Measurements from ENCODE around the gene CCND2. TPM values are rescaled to one million over a fixed set of nuclear protein-coding genes. Genes with fewer than 3 reads are reported as not detected.

Gene CCND2
- total RNA-seq, 1 experiment from 2014 or later, result 70.9 TPM

DNA sequence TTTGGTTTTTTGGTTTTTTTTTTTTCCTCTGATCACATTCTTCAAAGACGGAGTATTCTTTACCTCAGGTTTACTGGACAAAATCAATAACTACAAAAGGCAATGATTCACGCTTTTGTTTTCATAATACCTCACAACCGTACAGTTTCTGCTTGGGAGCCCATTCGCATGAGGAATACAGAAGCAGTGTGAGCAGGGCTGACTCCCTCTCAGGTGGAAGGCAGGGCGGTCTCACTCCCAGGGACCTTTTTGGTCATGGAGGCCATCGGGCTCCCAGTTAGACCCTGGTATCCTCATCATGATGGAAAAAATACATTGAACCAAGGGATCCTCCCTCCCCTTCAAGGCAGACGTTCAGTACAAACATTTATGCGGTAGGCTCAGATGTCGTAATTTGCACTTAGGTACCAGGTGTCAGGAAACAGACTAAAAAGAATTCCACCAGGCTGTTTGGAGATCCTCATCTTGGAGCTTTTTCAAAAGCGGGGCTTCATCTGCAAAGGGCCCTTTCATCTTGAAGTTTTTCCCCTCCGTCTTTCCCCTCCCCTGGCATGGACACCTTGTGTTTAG lies 28.5 kb downstream of the CCND2 start:
- H3K36me3 Mint-ChIP-seq (ENCODE audit: insufficient read depth, unreplicated experiment), result peaks cover 57% of the 10 kb centered on the region
- H3K27me3 Mint-ChIP-seq (ENCODE audit: insufficient read depth, unreplicated experiment), result peaks cover 22% of the 10 kb centered on the region
- H3K27ac Mint-ChIP-seq (ENCODE audit: low read depth, unreplicated experiment), result no peak overlapping the region
- TF ChIP-seq, protein P1, sequence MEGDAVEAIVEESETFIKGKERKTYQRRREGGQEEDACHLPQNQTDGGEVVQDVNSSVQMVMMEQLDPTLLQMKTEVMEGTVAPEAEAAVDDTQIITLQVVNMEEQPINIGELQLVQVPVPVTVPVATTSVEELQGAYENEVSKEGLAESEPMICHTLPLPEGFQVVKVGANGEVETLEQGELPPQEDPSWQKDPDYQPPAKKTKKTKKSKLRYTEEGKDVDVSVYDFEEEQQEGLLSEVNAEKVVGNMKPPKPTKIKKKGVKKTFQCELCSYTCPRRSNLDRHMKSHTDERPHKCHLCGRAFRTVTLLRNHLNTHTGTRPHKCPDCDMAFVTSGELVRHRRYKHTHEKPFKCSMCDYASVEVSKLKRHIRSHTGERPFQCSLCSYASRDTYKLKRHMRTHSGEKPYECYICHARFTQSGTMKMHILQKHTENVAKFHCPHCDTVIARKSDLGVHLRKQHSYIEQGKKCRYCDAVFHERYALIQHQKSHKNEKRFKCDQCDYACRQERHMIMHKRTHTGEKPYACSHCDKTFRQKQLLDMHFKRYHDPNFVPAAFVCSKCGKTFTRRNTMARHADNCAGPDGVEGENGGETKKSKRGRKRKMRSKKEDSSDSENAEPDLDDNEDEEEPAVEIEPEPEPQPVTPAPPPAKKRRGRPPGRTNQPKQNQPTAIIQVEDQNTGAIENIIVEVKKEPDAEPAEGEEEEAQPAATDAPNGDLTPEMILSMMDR (IDR thresholded peaks at IDR 0.05; ENCODE audit: unreplicated experiment), result no peak
- ChIA-PET CTCF (no interaction called here), POLR2A (no interaction called here)
- BruUV-seq (replicated peaks), result no TSS peak
- intact Hi-C loops (cut with micrococcal nuclease), result no loop called here
- no peaks in the 10 kb centered on the region for H3K9me3 Mint-ChIP-seq (ENCODE audit: unreplicated experiment)
- H3K4me3 Mint-ChIP-seq (ENCODE audit: unreplicated experiment), result no peak overlapping the region
- no peaks in the 10 kb centered on the region for H3K4me1 Mint-ChIP-seq (ENCODE audit: insufficient read depth, unreplicated experiment)
- no peak for DNase-seq (ENCODE audit: unreplicated experiment)

DNA sequence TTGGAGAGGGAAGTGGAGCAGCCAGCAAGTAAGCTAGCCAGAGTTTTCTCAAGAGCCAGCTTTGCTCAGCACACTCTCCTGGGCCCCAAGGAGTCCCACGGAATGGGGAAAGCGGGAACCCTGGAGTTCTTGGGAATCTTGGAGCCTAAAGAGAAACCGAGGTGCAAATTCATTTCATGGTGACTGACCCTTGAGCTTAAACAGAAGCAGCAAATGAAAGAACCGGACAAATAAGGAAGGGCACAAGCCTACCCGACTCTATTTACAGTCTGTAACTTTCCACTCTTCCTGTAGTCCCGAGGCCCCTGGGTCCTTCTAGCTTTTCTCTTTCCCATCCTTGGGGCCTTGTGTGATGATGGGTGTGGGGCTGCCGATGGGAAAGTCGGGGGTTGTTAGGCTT lies 29.3 kb downstream of the CCND2 start:
- no peak for DNase-seq (ENCODE audit: unreplicated experiment)
- Mint-ChIP-seq H3K9me3 (ENCODE audit: unreplicated experiment) (no peaks in the 10 kb centered on the region), H3K4me3 (ENCODE audit: unreplicated experiment) (no peak overlapping the region), H3K36me3 (ENCODE audit: insufficient read depth, unreplicated experiment) (peaks cover 54% of the 10 kb centered on the region), H3K27me3 (ENCODE audit: insufficient read depth, unreplicated experiment) (peaks cover 22% of the 10 kb centered on the region), H3K4me1 (ENCODE audit: insufficient read depth, unreplicated experiment) (peaks cover 3% of the 10 kb centered on the region), H3K27ac (ENCODE audit: low read depth, unreplicated experiment) (no peak overlapping the region)
- CTCF ChIA-PET, result interaction anchor here (1.0 to 2.6 kb wide), 2 partner anchors 10 to 25 kb away, joined by 3 to 16 read pairs; no protein-coding TSS in a partner anchor
- intact Hi-C loops (cut with micrococcal nuclease), result no loop called here
- BruUV-seq (replicated peaks), result no TSS peak
- POLR2A ChIA-PET, result interaction anchor here (1.3 kb wide), 1 partner anchor 27 kb away, joined by 3 read pairs; no protein-coding TSS in a partner anchor
- TF ChIP-seq, protein P1 (IDR thresholded peaks at IDR 0.05; ENCODE audit: unreplicated experiment), result no peak

DNA sequence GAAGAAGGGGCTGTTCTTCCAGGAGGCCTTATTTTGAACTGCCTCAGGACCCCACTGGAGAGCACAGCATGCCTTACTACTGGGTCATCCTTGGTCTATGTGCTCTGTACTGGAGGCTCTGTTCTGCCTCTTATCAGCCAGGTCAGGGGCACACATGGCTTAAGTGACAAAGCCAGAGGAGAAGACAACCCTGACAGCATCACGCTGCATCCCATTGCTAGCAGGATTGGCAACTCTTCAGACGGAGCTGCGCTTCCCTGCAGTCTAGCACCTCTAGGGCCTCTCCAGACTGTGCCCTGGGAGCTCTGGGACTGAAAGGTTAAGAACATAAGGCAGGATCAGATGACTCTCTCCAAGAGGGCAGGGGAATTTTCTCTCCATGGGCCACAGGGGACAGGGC lies 30.2 kb downstream of the CCND2 start:
- no peak overlapping the region for H3K27ac Mint-ChIP-seq (ENCODE audit: low read depth, unreplicated experiment)
- TF ChIP-seq, protein P1 (IDR thresholded peaks at IDR 0.05; ENCODE audit: unreplicated experiment), result no peak
- no peak overlapping the region for H3K4me3 Mint-ChIP-seq (ENCODE audit: unreplicated experiment)
- H3K36me3 Mint-ChIP-seq (ENCODE audit: insufficient read depth, unreplicated experiment), result peaks cover 57% of the 10 kb centered on the region
- POLR2A ChIA-PET, result interaction anchor here (1.3 kb wide), 1 partner anchor 26 kb away, joined by 3 read pairs; no protein-coding TSS in a partner anchor
- peaks cover 22% of the 10 kb centered on the region for H3K27me3 Mint-ChIP-seq (ENCODE audit: insufficient read depth, unreplicated experiment)
- CTCF ChIA-PET, result interaction anchor here (1.0 to 2.6 kb wide), 2 partner anchors 9 to 26 kb away, joined by 3 to 16 read pairs; no protein-coding TSS in a partner anchor
- peaks cover 10% of the 10 kb centered on the region for H3K4me1 Mint-ChIP-seq (ENCODE audit: insufficient read depth, unreplicated experiment)
- H3K9me3 Mint-ChIP-seq (ENCODE audit: unreplicated experiment), result no peaks in the 10 kb centered on the region
- no peak for DNase-seq (ENCODE audit: unreplicated experiment)
- intact Hi-C loops (cut with micrococcal nuclease), result no loop called here
- no TSS peak for BruUV-seq (replicated peaks)

DNA sequence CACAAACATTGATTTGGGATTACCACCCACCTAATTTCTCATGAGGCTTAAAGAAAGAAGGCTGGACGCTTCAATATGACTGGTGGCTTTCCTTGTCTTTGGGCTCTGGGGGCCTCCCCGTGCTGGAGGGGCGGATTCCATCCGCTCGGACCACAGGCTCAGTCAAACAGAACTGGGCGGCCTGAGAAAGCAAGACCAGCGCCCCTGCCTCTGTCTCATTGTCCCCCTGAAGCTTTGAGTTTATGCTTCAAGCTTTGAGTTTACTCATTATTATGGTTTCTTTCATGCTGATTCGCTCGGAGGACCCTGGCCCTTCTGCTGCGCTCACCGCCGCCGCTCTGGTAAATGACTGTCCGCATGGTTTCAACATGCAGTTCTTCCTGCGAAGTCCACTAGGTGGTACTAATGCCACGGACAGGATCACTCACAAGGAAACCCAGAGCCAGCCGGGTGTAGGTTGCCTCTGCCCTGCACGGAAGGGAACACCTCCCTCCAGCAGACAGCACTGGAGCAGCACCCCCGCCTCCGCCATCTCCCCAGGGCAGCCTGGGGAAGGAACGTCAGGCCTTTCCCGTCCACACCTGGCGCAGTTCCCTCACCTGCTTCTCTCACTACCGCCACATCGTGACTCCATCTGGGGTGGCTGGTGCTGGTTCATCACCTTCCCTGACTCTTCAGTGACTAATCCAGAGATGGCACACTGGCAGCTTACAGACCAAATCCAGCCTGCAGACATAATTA lies 34.2 kb downstream of the CCND2 start:
- intact Hi-C loops (cut with micrococcal nuclease), result loop anchor here (1.0 to 5.0 kb wide), 3 partner anchors 115 to 451 kb away; no protein-coding TSS in a partner anchor
- H3K4me3 Mint-ChIP-seq (ENCODE audit: unreplicated experiment), result peak overlapping the region; percentile 60
- POLR2A ChIA-PET, result interaction anchor here (0.6 to 1.9 kb wide), 6 partner anchors 10 to 177 kb away, joined by 3 to 4 read pairs (median 3); partner anchors contain the start of gene CCND2

More for the DNA sequence above, 34.2 kb downstream of the CCND2 start:
- peaks cover 10% of the 10 kb centered on the region for H3K4me1 Mint-ChIP-seq (ENCODE audit: insufficient read depth, unreplicated experiment)
- H3K9me3 Mint-ChIP-seq (ENCODE audit: unreplicated experiment), result no peaks in the 10 kb centered on the region
- peaks cover 31% of the 10 kb centered on the region for H3K36me3 Mint-ChIP-seq (ENCODE audit: insufficient read depth, unreplicated experiment)
- no TSS peak for BruUV-seq (replicated peaks)
- TF ChIP-seq, protein P1 (IDR thresholded peaks at IDR 0.05; ENCODE audit: unreplicated experiment), result peak; percentile 78
- CTCF ChIA-PET, result interaction anchor here (0.5 to 2.8 kb wide), 38 partner anchors 9 to 679 kb away, joined by 3 to 24 read pairs (median 4); no protein-coding TSS in a partner anchor
- H3K27me3 Mint-ChIP-seq (ENCODE audit: insufficient read depth, unreplicated experiment), result peaks cover 12% of the 10 kb centered on the region
- DNase-seq (ENCODE audit: unreplicated experiment), result peak; percentile 88
- peak overlapping the region; percentile 36 for H3K27ac Mint-ChIP-seq (ENCODE audit: low read depth, unreplicated experiment)
